Stimulated activated naive CD8-positive, alpha-beta T cell treated with anti-CD3 and anti-CD28 coated beads, Interleukin-15, Interleukin-2, amounts not matched to agents 100 ng/mL and 50 ng/mL, for 24 hours (primary cell): ENCODE data around the gene XAB2.
A peak's percentile ranks its signal among the peaks of the same experiment; 100 is the strongest.

ENCODE experiments used
- H3K27ac Mint-ChIP-seq: one replicate; pipeline ENCODE4 v1.8.0; 2021; ENCODE audit warnings: mild to moderate bottlenecking, mixed read lengths
- H3K27me3 Mint-ChIP-seq: one replicate; pipeline ENCODE4 v1.8.0; 2021; ENCODE audit warnings: mixed read lengths
- H3K36me3 Mint-ChIP-seq: one replicate; pipeline ENCODE4 v1.8.0; 2021; ENCODE audit warnings: low read depth, mixed read lengths
- H3K4me1 Mint-ChIP-seq: one replicate; pipeline ENCODE4 v1.8.0; 2021; ENCODE audit warnings: low read depth, mixed read lengths
- H3K4me3 Mint-ChIP-seq: one replicate; pipeline ENCODE4 v1.8.0; 2021; ENCODE audit warnings: mild to moderate bottlenecking, mixed read lengths
- H3K9me3 Mint-ChIP-seq: one replicate; pipeline ENCODE4 v1.8.0; 2021; ENCODE audit warnings: mixed read lengths

The XAB2 gene

DNA sequence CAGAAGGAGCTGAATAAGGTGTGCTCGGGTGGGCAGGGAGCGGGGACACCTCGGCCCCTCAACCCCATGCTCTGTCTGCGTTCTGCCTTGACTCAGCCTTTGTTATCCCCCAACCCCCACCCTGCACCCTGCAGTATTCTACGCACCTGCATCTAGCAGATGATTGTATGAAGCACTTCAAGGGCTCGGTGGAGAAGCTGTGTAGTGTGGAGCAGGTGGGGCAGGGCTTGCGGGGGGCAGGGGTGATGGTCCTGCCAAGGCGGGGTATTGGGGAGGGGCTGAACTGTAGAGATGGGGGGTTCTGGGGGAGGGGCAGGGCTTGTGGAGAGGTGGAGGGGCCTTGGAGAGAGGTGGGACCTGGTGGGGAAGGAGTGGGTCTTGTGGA, 13.7 kb upstream of the XAB2 start:
- no peaks in the 10 kb centered on the region for H3K9me3 Mint-ChIP-seq
- H3K4me1 Mint-ChIP-seq, result peaks cover 8% of the 10 kb centered on the region
- H3K4me3 Mint-ChIP-seq, result no peak overlapping the region
- peaks cover 19% of the 10 kb centered on the region for H3K36me3 Mint-ChIP-seq
- H3K27me3 Mint-ChIP-seq, result no peaks in the 10 kb centered on the region
- H3K27ac Mint-ChIP-seq, result no peak overlapping the region

DNA sequence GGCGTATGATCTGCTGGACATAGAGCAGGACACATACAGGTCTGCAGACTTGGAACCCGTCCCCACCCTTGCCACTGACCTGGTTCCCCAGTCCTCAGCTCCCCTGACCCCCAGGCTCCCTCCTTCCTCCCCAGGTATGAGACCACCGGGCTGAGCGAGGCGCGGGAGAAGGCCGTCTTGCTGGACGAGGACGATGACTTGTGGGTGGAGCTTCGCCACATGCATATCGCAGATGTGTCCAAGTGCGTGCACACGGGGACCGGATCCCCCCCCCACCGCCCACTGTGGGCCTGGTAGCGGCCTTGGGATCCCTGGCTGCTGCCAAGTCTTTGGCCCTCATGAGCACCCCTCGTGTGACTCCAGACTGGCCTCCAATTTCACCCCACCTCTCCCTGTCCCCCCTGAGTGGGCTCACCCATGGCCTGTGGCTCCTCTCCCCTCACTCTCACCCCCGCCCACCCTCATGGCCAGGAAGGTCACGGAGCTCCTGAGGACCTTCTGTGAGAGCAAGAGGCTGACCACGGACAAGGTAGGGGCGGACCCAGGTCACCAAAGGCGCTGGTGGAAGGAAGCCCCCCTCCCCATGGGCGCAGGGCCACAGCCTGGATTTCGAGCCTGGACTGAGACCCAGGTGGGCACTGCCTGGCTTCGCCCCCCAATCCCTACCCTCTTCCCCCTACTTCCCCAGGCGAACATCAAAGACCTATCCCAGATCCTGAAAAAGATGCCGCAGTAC, 13.1 kb upstream of the XAB2 start:
- peaks cover 13% of the 10 kb centered on the region for H3K4me1 Mint-ChIP-seq
- H3K27ac Mint-ChIP-seq, result no peak overlapping the region
- no peaks in the 10 kb centered on the region for H3K27me3 Mint-ChIP-seq
- no peaks in the 10 kb centered on the region for H3K9me3 Mint-ChIP-seq
- H3K36me3 Mint-ChIP-seq, result peaks cover 19% of the 10 kb centered on the region
- no peak overlapping the region for H3K4me3 Mint-ChIP-seq

DNA sequence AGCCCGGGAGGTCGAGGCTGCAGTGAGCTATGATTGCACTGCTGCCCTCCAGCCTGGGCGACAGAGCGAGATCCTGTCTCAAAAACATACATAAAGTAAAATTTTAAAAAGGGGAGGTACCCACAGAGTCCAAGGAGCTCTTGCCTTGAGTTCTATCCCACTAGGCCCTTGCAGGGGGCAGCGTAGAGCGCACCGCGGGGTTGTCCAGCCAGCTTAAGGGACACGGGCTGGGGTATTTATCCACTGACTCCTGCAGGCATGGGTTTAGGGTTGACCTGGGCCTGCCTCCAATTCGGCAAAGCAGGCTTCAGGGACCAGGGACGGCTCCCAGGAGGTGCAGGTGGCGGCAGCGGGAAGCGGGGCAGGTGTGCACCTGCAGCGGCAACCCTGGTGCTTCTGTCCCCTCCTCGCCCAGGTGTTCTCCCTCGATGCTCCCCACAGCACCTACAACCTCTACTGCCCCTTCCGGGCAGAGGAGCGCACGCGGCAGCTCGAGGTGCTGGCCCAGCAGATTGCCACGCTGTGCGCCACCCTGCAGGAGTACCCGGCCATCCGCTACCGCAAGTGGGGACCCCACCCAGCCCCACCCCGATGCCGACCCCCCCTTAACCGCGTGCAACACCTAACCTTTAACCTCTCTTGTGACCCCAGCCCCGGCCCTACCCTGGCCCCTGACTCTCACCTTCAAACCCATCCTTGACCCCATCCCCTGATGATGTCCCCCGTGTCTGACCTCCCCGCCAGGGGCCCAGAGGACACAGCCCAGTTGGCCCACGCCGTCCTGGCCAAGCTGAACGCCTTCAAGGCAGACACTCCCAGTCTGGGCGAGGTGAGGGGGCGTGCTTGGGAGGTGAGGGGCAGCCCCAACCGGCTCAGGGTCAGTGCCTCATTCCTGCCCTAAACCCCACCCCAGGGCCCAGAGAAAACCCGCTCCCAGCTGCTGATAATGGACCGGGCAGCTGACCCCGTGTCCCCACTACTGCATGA, 12.2 kb upstream of the XAB2 start:
- Mint-ChIP-seq H3K4me1 (peaks cover 16% of the 10 kb centered on the region), H3K9me3 (no peaks in the 10 kb centered on the region), H3K4me3 (no peak overlapping the region), H3K36me3 (peaks cover 19% of the 10 kb centered on the region), H3K27me3 (no peaks in the 10 kb centered on the region), H3K27ac (no peak overlapping the region)

DNA sequence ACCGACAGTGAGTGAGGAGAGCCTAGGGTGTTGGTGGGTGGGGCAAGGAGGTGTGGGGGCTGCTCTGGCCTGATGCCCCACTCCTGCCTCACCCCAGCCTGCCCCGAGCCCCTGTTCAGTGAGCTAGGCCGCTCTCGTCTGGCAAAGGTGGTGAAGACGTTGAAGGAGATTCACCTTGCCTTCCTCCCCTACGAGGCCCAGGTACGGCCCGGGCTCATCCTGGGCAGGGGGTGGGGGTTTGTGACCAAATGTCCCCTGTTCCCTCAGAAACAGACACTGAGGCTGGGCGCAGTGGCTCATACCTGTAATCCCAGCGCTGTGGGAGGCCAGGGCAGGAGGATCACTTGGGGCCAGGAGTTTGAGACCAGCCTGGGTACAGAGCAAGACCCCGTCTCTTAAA, 11.5 kb upstream of the XAB2 start:
- peaks cover 17% of the 10 kb centered on the region for H3K36me3 Mint-ChIP-seq
- H3K4me1 Mint-ChIP-seq, result peaks cover 24% of the 10 kb centered on the region
- H3K27ac Mint-ChIP-seq, result no peak overlapping the region
- H3K27me3 Mint-ChIP-seq, result no peaks in the 10 kb centered on the region
- H3K4me3 Mint-ChIP-seq, result no peak overlapping the region
- no peaks in the 10 kb centered on the region for H3K9me3 Mint-ChIP-seq

DNA sequence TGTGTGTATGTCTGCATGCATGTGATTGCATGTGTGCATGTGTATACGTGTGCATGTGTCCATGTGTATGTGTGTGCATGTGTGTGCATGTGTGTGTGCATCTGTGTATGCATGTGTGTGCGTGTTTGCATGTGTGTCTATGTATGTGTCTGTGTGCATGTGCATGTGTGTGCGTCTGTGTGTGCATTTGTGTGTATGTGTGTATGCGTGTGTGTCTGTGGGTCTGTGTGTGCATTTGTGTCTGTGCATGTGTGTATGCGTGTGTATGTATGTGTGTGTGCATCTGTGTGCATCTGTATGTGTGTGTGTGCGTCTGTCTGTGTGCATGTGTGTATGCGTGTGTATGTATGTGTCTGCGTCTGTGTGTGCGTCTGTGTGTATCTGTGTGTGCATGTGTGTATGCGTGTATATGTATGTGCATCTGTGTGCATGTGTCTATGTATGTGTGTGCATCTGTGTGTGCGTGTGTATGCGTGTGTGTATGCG, 10.6 kb upstream of the XAB2 start:
- peaks cover 15% of the 10 kb centered on the region for H3K36me3 Mint-ChIP-seq
- no peaks in the 10 kb centered on the region for H3K27me3 Mint-ChIP-seq
- no peak overlapping the region for H3K27ac Mint-ChIP-seq
- peaks cover 28% of the 10 kb centered on the region for H3K4me1 Mint-ChIP-seq
- no peaks in the 10 kb centered on the region for H3K9me3 Mint-ChIP-seq
- no peak overlapping the region for H3K4me3 Mint-ChIP-seq

DNA sequence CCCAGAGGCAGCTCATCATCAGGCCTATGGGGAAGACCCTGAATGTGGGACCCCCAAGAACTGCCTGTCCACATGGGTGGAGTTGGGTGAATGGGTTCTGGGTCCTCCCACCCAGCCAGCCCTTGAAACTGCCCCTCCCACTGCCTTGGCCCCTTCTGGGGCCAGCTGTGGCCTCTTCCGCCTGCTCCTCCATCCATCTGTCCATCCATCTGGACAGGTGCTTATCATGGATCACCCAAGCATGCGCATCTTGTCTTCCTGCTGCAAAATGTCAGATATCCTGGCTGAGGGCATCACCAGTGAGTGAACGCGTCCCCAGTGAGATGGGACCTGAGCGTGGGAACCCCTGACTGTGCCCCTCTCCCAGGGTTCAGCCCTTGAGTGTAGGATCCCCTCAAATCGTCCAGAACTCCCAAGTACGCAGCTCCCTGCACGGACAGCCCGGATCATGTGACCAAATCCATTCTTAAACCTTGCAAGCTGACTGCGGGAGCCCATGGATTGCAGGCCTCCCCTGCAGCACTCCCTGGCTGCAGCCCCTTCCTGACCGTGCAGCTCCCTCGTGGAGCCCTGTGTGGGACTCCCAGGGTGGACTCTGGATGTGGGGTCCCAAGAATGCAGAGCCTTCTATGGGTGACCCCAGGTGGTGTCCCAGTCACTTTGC, 9.6 kb upstream of the XAB2 start:
- H3K27me3 Mint-ChIP-seq, result no peaks in the 10 kb centered on the region
- H3K4me1 Mint-ChIP-seq, result peaks cover 28% of the 10 kb centered on the region
- no peaks in the 10 kb centered on the region for H3K9me3 Mint-ChIP-seq
- H3K4me3 Mint-ChIP-seq, result no peak overlapping the region
- H3K36me3 Mint-ChIP-seq, result peaks cover 11% of the 10 kb centered on the region
- H3K27ac Mint-ChIP-seq, result no peak overlapping the region

DNA sequence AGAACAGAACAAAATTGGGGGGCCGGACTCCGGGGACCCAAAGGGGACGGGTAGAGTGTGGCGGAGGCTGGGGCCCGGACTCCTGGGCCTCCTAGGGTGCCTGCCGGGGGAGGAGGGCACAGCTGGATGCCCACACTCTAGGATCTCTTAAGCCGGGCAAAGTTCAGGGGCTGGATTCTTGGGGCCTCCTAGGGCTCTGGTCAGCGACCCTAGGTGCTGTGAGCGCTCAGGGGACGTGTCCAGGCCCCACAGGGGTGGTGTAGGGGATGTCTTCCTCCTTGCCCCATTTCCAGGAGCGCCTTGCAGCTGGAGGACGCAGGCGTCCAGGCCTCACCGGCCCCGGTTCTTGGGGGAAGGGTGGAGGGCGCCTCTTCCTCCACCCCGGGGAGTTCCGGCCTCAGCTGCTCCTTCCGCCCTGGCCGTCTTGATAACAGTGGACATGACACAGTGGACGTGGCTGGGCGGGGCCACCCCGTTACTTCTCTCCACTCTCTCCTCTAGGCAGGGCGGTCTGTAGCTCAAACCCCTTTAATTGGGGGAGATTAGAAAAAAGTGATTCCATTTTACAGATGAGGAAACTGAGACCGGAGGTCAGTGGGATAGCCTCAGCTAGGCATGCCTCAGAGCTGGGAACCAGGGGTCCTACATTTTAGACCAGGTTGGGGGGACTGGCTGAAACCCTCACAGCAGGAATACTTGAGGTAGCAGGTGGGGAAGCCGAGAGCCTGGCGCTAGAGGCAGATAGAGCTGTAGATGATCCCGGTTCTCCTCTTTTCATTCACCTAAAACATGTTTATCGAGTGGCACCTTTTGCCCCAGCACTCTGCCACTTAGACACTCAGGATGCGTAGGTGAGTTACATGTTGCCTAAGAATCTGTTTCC, 8.3 kb upstream of the XAB2 start:
- no peaks in the 10 kb centered on the region for H3K9me3 Mint-ChIP-seq
- peaks cover 28% of the 10 kb centered on the region for H3K4me1 Mint-ChIP-seq
- no peaks in the 10 kb centered on the region for H3K27me3 Mint-ChIP-seq
- peak overlapping the region; percentile 82 for H3K4me3 Mint-ChIP-seq
- H3K27ac Mint-ChIP-seq, result peak overlapping the region; percentile 72
- H3K36me3 Mint-ChIP-seq, result peaks cover 11% of the 10 kb centered on the region

DNA sequence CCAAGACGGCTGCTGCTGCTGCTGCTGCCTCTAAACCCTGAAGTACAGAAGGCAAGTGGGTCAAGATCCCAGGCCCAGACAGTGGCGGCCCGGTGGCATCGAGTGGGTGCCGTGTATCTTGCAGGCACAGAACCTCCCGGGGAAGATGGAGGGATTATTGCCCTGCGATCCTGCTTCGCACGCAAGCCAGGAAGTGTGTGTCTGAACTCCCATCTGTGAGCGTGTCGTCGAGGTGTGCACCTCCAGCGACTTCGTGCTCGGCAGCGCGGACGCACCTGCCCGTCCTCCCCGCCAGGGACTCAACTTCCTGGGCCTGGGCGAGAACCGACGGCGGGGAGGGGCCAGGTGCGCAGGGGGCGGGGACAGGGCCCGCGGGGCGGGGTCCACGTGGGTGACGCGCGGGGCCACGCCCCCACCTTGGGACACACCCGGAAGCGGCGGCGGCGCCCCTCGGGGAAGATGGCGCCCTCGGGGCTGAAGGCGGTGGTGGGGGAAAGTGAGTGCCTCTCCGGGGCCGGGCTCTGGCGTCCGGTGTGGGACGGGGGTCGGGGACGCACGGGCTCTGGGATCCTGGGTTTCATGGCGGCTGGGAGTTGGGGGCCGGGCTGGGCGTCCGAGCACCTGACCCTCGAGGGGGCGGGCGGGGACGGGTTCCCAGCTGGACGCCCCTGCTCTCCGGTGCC, 7.5 kb upstream of the XAB2 start, which contains the start of gene STXBP2:
Gene STXBP2 (plus strand): TSS at position 420 of the 683 bp plus-strand sequence. CDS start 40 bp downstream, at position 460.
- H3K27me3 Mint-ChIP-seq, result no peaks in the 10 kb centered on the region
- H3K4me1 Mint-ChIP-seq, result peaks cover 28% of the 10 kb centered on the region
- H3K36me3 Mint-ChIP-seq, result peaks cover 11% of the 10 kb centered on the region

DNA sequence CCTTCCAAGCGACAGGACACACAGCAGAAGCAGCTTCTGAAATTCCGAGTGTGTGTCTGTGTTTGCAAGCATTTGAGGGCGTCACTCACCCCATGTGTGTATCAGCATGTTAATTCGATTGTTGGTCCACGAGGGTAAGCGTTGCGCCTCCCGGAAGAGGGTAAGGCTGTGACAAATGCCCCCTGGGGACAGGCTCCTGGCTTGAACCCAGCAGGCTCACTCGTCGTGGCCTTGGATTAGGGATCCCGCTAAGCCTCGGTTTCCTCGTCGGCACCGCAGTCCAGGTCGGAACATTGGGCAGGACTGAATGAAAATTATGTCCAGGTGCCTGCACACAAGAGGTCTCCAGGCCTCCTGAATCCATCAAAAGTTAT, 7.0 kb upstream of the XAB2 start:
- H3K27me3 Mint-ChIP-seq, result no peaks in the 10 kb centered on the region
- peaks cover 11% of the 10 kb centered on the region for H3K36me3 Mint-ChIP-seq
- peak overlapping the region; percentile 82 for H3K4me3 Mint-ChIP-seq
- peaks cover 28% of the 10 kb centered on the region for H3K4me1 Mint-ChIP-seq
- H3K27ac Mint-ChIP-seq, result peak overlapping the region; percentile 72
- H3K9me3 Mint-ChIP-seq, result no peaks in the 10 kb centered on the region

More for the DNA sequence above, 7.5 kb upstream of the XAB2 start, which contains the start of gene STXBP2:
- Mint-ChIP-seq H3K4me3 (peak within 1 kb of the TSS; percentile 82), H3K9me3 (no peaks in the 10 kb centered on the region), H3K27ac (peak within 1 kb of the TSS; percentile 72)

DNA sequence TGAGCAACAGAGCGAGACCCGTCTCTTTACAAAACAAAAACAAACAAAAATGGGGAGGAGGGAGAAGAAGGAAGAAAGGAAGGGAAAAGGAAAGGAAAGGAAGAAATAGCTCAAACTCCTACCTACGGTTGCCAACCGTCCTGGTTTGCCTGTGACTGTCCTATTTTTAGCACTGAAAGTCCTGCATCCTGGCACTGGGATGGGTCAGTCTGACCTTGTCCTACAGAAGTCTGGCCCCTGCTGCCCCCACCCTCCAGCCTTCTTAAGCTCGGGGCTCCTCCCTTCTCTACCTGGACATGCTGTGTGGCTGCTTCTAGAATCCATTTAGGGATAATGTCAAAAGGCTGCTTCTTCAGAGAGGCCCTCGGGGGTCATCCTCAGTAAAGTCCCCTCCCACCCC, 6.3 kb upstream of the XAB2 start:
- Mint-ChIP-seq H3K9me3 (no peaks in the 10 kb centered on the region), H3K36me3 (peaks cover 11% of the 10 kb centered on the region), H3K27me3 (no peaks in the 10 kb centered on the region), H3K27ac (no peak overlapping the region), H3K4me3 (peak overlapping the region; percentile 82), H3K4me1 (peaks cover 32% of the 10 kb centered on the region)

DNA sequence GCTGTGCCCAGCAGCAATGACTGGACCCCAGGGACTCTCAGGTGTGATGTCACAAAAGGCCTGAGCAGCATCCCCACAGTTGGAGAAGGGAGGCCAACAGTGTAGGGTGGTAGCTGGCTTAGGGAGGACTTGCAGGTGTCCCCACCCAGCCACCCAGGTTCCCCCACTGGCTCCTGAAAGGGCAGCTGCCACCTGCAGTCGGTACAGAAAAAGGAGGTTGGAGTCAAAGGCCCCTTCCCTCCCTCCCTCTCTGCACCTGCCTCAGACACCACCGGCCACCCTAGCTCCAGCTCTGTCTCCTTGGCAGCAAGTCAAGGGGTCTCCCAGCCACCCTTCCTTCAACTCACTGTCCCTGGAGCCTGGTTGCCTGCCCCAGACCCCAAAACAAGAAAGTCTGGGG, 4.4 kb upstream of the XAB2 start, which contains the start of gene PCP2:
Gene PCP2 (minus strand): TSS at position 22 of the 400 bp plus-strand sequence. CDS start 262 bp downstream, outside the sequence.
- Mint-ChIP-seq H3K9me3 (no peaks in the 10 kb centered on the region), H3K4me3 (no peak within 1 kb of the TSS), H3K36me3 (peaks cover 9% of the 10 kb centered on the region), H3K4me1 (peaks cover 45% of the 10 kb centered on the region), H3K27me3 (no peaks in the 10 kb centered on the region), H3K27ac (no peak within 1 kb of the TSS)

DNA sequence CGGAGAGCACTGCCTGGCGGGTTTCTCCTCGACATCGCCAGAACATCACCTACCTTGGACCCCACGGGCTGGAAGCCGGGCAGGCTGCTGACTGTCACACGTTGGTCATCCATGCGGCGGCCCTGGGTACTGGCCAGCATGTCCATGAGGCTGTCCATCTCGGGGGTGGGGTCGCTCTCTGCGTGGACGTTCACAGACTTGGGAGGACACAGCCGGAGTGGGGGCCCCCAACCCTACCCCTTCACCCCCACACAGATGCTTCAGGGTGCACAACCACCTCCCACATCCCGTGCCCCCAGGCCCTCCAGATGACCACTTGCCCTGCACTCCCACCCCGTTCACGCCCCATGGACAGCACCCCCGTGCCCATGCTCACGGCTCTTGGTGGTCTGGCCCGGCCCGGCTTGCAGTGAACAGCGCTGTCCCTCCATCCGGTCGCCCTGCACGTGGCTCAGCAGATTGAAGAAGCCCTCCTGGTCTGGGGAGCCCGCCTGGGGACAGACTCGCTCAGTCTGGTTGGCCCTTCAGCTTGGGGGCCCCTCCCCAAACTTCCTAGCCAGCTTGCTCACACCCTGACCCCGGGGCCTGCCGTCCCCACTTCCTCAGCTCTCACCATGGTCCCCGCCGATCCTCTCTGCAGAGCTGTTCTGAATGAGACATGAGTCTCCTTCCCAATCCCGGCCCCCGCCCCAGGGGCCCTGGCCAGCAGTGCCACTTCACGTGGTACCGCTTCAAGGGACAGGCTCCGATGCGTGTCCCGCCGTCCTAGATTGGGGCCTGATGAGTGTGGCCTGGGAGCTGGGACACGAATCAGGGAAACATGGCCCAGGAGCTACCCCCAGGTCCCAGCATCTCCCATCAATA, 3.2 kb upstream of the XAB2 start:
- H3K4me1 Mint-ChIP-seq, result peaks cover 50% of the 10 kb centered on the region
- H3K9me3 Mint-ChIP-seq, result no peaks in the 10 kb centered on the region
- no peaks in the 10 kb centered on the region for H3K27me3 Mint-ChIP-seq
- no peak overlapping the region for H3K27ac Mint-ChIP-seq
- no peak overlapping the region for H3K4me3 Mint-ChIP-seq
- peaks cover 9% of the 10 kb centered on the region for H3K36me3 Mint-ChIP-seq

DNA sequence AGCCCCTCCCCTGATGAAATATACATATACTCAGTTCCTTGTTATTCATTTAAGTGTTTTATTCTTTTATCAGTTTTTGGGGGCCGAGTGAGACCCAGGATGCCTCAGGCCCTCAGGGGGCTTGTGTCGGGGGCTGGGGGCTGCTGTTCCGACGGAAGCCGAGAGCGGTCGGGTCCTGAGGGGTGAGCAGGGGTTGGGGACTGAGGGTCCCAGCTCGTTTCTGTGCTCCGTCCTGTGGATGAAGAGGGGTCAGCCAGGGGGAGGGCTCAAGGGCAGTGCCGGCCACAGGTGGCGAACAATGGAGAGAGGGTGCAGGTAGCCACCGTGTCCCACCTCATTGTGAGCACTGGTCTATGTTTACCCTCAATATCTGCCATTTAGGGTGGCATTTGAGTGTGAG, 2.2 kb upstream of the XAB2 start:
- no peak overlapping the region for H3K27ac Mint-ChIP-seq
- peaks cover 48% of the 10 kb centered on the region for H3K4me1 Mint-ChIP-seq
- no peaks in the 10 kb centered on the region for H3K9me3 Mint-ChIP-seq
- H3K36me3 Mint-ChIP-seq, result peaks cover 9% of the 10 kb centered on the region
- H3K27me3 Mint-ChIP-seq, result no peaks in the 10 kb centered on the region
- H3K4me3 Mint-ChIP-seq, result no peak overlapping the region
